HCT116 (cell line): ENCODE data around the gene DNAJC16. TPM values are rescaled to one million over a fixed set of nuclear protein-coding genes. Genes with fewer than 3 reads are reported as not detected.

Experiments used
- ATAC-seq: fragments of 200-7000 bp; cut with Tn5 transposase; 2 replicates; pipeline ENCODE4 v1.9.1; 2020; ENCODE audit warnings: mild to moderate bottlenecking, moderate library complexity
- BruUV-seq: library from RNA; stranded (reverse); fragments of 400-500 nt; replicated peaks from 2 replicates; lab custom pipeline; 2021; lab: Mats Ljungman, UMichigan
- CTCF ChIA-PET: fragments of 300-600 bp; sonication (Branson Sonifier 250); formaldehyde crosslinking; loops from one replicate; lab custom pipeline; 2021; ENCODE audit warnings: antibody characterized with exemption; lab: Charles Lee
- POLR2A ChIA-PET: fragments of 300-600, 350-600 bp; sonication (Branson Sonifier 250); formaldehyde crosslinking; loops from one replicate; lab custom pipeline; 2021; ENCODE audit warnings: antibody characterized with exemption; lab: Charles Lee
- RAD21 ChIA-PET, 2 experiments: fragments of 300-600 bp; sonication (Branson Sonifier 250); formaldehyde crosslinking; loops; one replicate each; lab custom pipeline; 2023; ENCODE audit warnings: low total read pairs in 2 of 2; ENCODE audit not compliant: uncharacterized antibody in 2 of 2, unreplicated experiment in 2 of 2, low non-redundant PET in 1 of 2; lab: Charles Lee
- DNase-seq: peaks from one replicate; pipeline ENCODE4 v3.0.0-alpha.2; 2010; ENCODE audit warnings: low read depth, low spot score
- H2AFZ ChIP-seq: fragments of 200-600 bp; shearing (Covaris generic), sonication (generic); 2 replicates; pipeline ENCODE4 v1.6.1; 2017; ENCODE audit warnings: low read depth, mixed run types, mixed read lengths, antibody characterized with exemption, low read length; ENCODE audit not compliant: poor library complexity, severe bottlenecking
- H3K27ac ChIP-seq: 2 replicates; pipeline ENCODE4 v1.5.1; 2012; ENCODE audit warnings: low read depth, low read length
- H3K27me3 ChIP-seq: fragments of 200-600 bp; sonication (generic); 2 replicates; pipeline ENCODE4 v1.6.1; 2016; ENCODE audit warnings: mixed run types, low read length, mixed read lengths; ENCODE audit not compliant: insufficient read depth
- H3K36me3 ChIP-seq, 2 experiments: fragments of 200-500 bp in 1 of 2; fragments of 200-600 bp in 1 of 2; sonication (Bioruptor generic) in 1 of 2; sonication (generic) in 1 of 2; 2 replicates each; pipeline versions ENCODE4 v1.5.1 to v1.6.1; 2014 to 2016; ENCODE audit warnings: low read length in 2 of 2, inconsistent platforms in 1 of 2, mixed read lengths in 1 of 2, mixed run types in 1 of 2; ENCODE audit not compliant: insufficient read depth in 2 of 2, control insufficient read depth in 1 of 2
- H3K4me1 ChIP-seq, 2 experiments: fragments of 200-600 bp in 1 of 2; sonication (generic) in 1 of 2; 2 replicates each; pipeline versions ENCODE4 v1.5.1 to v1.6.1; 2012 to 2017; ENCODE audit warnings: low read length in 2 of 2, inconsistent platforms in 1 of 2, mild to moderate bottlenecking in 1 of 2, mixed read lengths in 1 of 2, mixed run types in 1 of 2, moderate library complexity in 1 of 2; ENCODE audit not compliant: insufficient read depth in 2 of 2, control insufficient read depth in 1 of 2
- H3K4me2 ChIP-seq: fragments of 200-600 bp; sonication (generic); 2 replicates; pipeline ENCODE4 v1.6.1; 2017; ENCODE audit warnings: mixed run types, low read length, mixed read lengths
- H3K4me3 ChIP-seq, 2 experiments: fragments of 200-600 bp in 1 of 2; sonication (generic) in 1 of 2; replicated peaks in 1 of 2; 2 replicates each; pipeline ENCODE4 v1.5.1; 2011 to 2016; ENCODE audit warnings: low read length in 2 of 2, control low read depth in 1 of 2, low read depth in 1 of 2, mild to moderate bottlenecking in 1 of 2, mixed read lengths in 1 of 2, mixed run types in 1 of 2
- H3K79me2 ChIP-seq: fragments of 200-600 bp; sonication (generic); 2 replicates; pipeline ENCODE4 v1.6.1; 2017; ENCODE audit warnings: mild to moderate bottlenecking, mixed run types, low read length, moderate library complexity, mixed read lengths; ENCODE audit not compliant: insufficient read depth
- H3K9ac ChIP-seq: fragments of 200-600 bp; sonication (generic); 2 replicates; pipeline ENCODE4 v1.6.1; 2016; ENCODE audit warnings: low read length, mixed read lengths
- H3K9me2 ChIP-seq: fragments of 200-600 bp; sonication (generic), shearing (Covaris generic); 2 replicates; pipeline ENCODE4 v1.6.1; 2017; ENCODE audit warnings: mixed run types, mild to moderate bottlenecking, moderate library complexity; ENCODE audit not compliant: insufficient read depth
- H3K9me3 ChIP-seq, 2 experiments: fragments of 200-500 bp in 1 of 2; fragments of 200-600 bp in 1 of 2; sonication (Bioruptor generic) in 1 of 2; sonication (generic) in 1 of 2; 2 replicates each; pipeline ENCODE4 v1.6.1; 2014 to 2017; ENCODE audit warnings: low read length in 2 of 2, mixed read lengths in 2 of 2, inconsistent platforms in 1 of 2, low read depth in 1 of 2, mild to moderate bottlenecking in 1 of 2, mixed run types in 1 of 2, moderate library complexity in 1 of 2; ENCODE audit not compliant: control insufficient read depth in 1 of 2, insufficient read depth in 1 of 2
- H4K20me1 ChIP-seq: fragments of 200-600 bp; sonication (generic), shearing (Covaris generic); 2 replicates; pipeline ENCODE4 v1.6.1; 2017; ENCODE audit warnings: mixed run types, mild to moderate bottlenecking, moderate library complexity; ENCODE audit not compliant: insufficient read depth
- EGR1 ChIP-seq: IDR thresholded peaks from 2 replicates; pipeline ENCODE4 v1.6.1; 2012; ENCODE audit warnings: low read depth
- ELF1 ChIP-seq: IDR thresholded peaks from 2 replicates; pipeline ENCODE4 v1.6.1; 2012; ENCODE audit warnings: low read depth, borderline replicate concordance
- EZH2phosphoT487 ChIP-seq: fragments of 200-600 bp; IDR thresholded peaks from 2 replicates; pipeline ENCODE4 v1.6.1; 2018; ENCODE audit warnings: antibody characterized with exemption, borderline replicate concordance
- POLR2AphosphoS5 ChIP-seq: IDR thresholded peaks from 2 replicates; pipeline ENCODE4 v1.6.1; 2011; ENCODE audit warnings: mild to moderate bottlenecking, low read depth, low read length, moderate library complexity
- RAD21 ChIP-seq: IDR thresholded peaks from 2 replicates; pipeline ENCODE4 v1.6.1; 2012; ENCODE audit warnings: low read depth, mild to moderate bottlenecking
- SIN3A ChIP-seq: IDR thresholded peaks from 2 replicates; pipeline ENCODE4 v1.6.1; 2012; ENCODE audit warnings: low read depth
- SRF ChIP-seq: IDR thresholded peaks from 2 replicates; pipeline ENCODE4 v1.6.1; 2012; ENCODE audit warnings: low read depth
- ZBTB33 ChIP-seq: IDR thresholded peaks from 2 replicates; pipeline ENCODE4 v1.6.1; 2011; ENCODE audit warnings: mild to moderate bottlenecking, low read length, moderate library complexity; ENCODE audit not compliant: insufficient replicate concordance; ENCODE audit errors: extremely low read depth
- ZFX ChIP-seq: fragments of 450-650 bp; IDR thresholded peaks from 2 replicates; pipeline ENCODE4 v1.6.1; 2017
- intact Hi-C: fragments of 100-400 bp; cut with micrococcal nuclease; formaldehyde crosslinking; loops from 2 replicates; pipeline ENCODE4 v1.10.0; 2022
- total RNA-seq: library from RNA; stranded (reverse); gene quantifications from one replicate; pipeline ENCODE4 v1.2.1, GENCODE V29; 2021; ENCODE audit not compliant: unreplicated experiment

DNAJC16 gene
- total RNA-seq, 1 experiment from 2014 or later: 20.6 TPM

DNA sequence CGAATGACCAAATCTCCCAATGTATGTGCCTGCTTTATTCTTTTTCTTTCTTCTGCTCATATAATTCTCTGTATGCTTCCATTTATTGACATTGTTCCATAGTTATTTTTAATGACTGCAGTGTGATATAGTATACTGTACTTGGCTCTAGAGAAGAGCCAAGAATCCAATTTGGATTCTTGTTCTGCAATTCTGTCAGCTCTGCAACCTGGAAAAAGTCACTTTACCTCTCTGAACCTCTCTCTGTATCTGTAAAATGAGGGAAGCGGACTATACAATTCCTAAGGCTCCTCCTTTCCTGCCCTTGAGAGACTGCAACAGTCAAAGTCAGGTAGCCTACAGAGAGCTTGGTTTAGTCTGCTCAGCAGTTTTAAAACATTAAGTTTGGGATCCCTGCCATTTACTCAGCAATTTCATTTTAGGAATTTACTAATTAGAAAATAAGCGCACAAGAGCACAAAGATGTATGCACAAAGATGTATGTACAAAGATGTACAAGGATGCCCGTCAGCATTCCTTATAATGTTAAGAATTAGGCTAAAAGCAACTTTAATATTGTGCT is 14.7 kb downstream of the DNAJC16 start:
- RAD21 ChIA-PET: no interaction called here
- ATAC-seq: no peak
- Histone ChIP-seq H3K4me2 (no peak overlapping the region), H3K4me3 (no peak overlapping the region), H4K20me1 (0 out of 2 replicates have a peak, but pooled peaks cover 3% of the 10 kb centered on the region), H3K4me1 (no peaks in the 10 kb centered on the region), H3K9me3 (no peaks in the 10 kb centered on the region)
- CTCF ChIA-PET: no interaction called here
- DNase-seq: no peak
- no TSS peak for BruUV-seq
- POLR2A ChIA-PET: no interaction called here
- TF ChIP-seq ZFX: no peak
- TF ChIP-seq ZBTB33: no peak
- TF ChIP-seq SIN3A: no peak
- no peak for TF ChIP-seq EZH2phosphoT487
- TF ChIP-seq, all 23 proteins: peak for 0
- Histone ChIP-seq H3K36me3 (peaks cover 34 to 35% of the 10 kb centered on the region in 2 experiments; a peak in 3 of 4 replicates), H3K9ac (no peak overlapping the region), H3K79me2 (no peaks in the 10 kb centered on the region), H3K27me3 (no peaks in the 10 kb centered on the region), H2AFZ (no peak overlapping the region), H3K27ac (no peak overlapping the region), H3K9me2 (no peaks in the 10 kb centered on the region)
- intact Hi-C loops: no loop called here

DNA sequence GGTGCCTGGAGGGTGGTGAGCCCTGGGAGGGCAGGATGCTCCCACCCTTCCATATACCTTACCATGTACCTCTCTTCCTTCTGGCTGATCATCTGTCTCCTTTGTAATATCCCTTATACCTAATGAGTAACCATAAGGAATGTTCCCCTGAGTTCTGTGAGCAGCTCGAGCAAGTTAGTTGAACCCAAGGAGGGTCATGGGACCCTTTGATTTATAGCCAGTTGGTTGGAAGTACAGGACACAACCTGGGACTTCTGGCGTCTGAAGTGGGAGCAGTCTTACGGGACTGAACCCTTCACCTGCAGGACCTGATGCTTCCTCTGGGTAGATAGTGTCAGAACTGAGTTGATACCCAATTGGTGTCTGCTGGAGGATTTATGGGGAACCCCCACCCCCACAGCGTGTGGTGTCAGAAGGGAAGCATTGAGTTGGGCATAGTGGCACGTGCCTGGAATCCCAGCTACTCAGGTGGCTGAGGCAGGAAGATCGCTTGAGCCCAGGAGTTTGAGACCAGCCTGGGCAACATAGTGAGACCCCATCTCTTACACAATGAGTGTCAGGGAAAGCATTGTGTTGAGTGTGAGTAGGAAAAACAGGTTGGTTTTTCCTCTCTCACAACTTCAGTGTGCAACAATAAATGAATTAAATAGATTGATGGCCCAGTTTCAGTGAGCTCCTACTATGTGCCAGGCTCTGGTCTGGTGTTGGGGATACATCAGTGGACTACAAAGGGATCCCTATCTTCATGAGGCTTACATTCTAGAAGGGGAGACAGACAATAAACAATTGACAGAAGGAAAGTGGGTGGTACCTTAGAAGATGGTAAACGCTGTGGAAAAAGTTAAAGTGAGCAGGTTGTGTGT is 16.0 kb downstream of the DNAJC16 start:
- CTCF ChIA-PET: no interaction called here
- no peaks in the 10 kb centered on the region for H3K27me3 ChIP-seq
- no peaks in the 10 kb centered on the region for H3K9me2 ChIP-seq
- ATAC-seq: no peak
- H3K4me1 ChIP-seq: no peaks in the 10 kb centered on the region
- no peaks in the 10 kb centered on the region for H3K9me3 ChIP-seq
- no TSS peak for BruUV-seq
- RAD21 ChIA-PET: no interaction called here
- no peak for DNase-seq
- intact Hi-C loops: no loop called here
- H3K79me2 ChIP-seq: no peaks in the 10 kb centered on the region
- H3K36me3 ChIP-seq: peaks cover 33 to 34% of the 10 kb centered on the region in 2 experiments; a peak in 3 of 4 replicates
- no peak overlapping the region for H3K9ac ChIP-seq
- no peak overlapping the region for H3K4me2 ChIP-seq
- no peak overlapping the region for H2AFZ ChIP-seq
- no peak overlapping the region for H3K27ac ChIP-seq
- H3K4me3 ChIP-seq: no peak overlapping the region
- POLR2A ChIA-PET: no interaction called here
- H4K20me1 ChIP-seq: 0 out of 2 replicates have a peak, but pooled peaks cover 3% of the 10 kb centered on the region
- TF ChIP-seq ZBTB33: no peak
- TF ChIP-seq ELF1: no peak
- no peak for TF ChIP-seq RAD21
- TF ChIP-seq EGR1: no peak
- no peak for TF ChIP-seq ZFX
- no peak for TF ChIP-seq SRF
- no peak for TF ChIP-seq POLR2AphosphoS5
